HepG2 (cell line): Measurements from ENCODE around the gene RHBDL1.

Experiments
- NCOA2 ChIP-seq: sonication (generic); formaldehyde crosslinking; IDR thresholded peaks from 2 replicates; pipeline ENCODE4 v1.8.0; 2022; ENCODE audit warnings: inconsistent platforms
- ZNF331 ChIP-seq: sonication (generic); formaldehyde crosslinking; IDR thresholded peaks from 2 replicates; pipeline ENCODE4 v1.4.0; 2020; ENCODE audit warnings: missing genetic modification reagents
- ZNF549 ChIP-seq: sonication (generic); formaldehyde crosslinking; IDR thresholded peaks from 2 replicates; pipeline ENCODE4 v1.5.0; 2020; ENCODE audit warnings: missing genetic modification reagents

- TF ChIP-seq NCOA2 (no peak), ZNF549 (CRISPR knock-in tag) (no peak), ZNF331 (CRISPR knock-in tag) (no peak)
Observed at GRCh38 chr16:680967-681745, 5.7 kb downstream of the RHBDL1 start.
